ENCODE data around the gene HSPB7.

The HSPB7 gene

DNA sequence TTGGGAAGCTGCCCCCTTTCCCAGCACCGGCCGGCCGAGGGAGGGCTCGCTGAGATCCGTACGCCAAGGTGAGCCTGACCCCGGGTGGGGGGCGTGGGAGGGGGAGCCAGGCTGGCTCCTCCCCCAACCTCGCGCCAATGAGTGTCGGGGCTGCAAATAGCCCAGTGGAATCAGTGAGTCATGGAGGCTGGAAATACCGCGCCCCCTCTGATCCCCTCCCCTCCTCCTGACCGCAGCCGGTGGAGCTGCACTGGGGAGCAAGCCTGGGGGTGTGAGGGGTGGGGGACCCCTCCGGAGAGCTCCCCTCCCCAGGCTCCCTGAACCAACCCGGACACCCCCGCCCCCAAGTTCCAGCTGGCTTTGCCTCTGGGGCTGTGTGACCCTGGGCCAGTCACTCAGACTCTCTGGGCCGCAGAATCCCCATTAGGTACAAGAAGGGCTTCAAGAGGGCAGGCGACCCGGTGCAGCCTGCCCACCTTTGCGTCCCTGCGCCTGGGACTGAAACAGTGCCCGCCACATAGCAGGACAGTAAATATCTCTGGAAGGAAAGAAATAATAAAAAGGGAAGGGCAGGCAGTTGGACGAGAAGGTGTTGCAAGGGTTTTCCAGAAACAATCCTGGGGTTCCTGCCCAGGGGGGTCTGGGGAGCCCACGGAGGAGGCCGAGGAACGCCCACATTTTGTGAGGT is 4.5 kb downstream of the HSPB7 start:
- Histone ChIP-seq H3K27me3 (ENCODE audit: insufficient read depth, poor library complexity, severe bottlenecking) (no peaks in the 10 kb centered on the region), H3K4me3 (ENCODE audit: severe bottlenecking) (peak overlapping the region; percentile 19), H3K4me1 (ENCODE audit: insufficient read depth, poor library complexity, severe bottlenecking) (peaks cover 6% of the 10 kb centered on the region), H3K9me3 (ENCODE audit: severe bottlenecking) (no peaks in the 10 kb centered on the region), H3K27ac (ENCODE audit: poor library complexity, severe bottlenecking) (no peak overlapping the region), H3K36me3 (ENCODE audit: low read depth) (no peaks in the 10 kb centered on the region)
- DNase-seq (ENCODE audit: low spot score) (no peak), ATAC-seq (ENCODE audit: low read depth) (peak; percentile 59)
- TF ChIP-seq CTCF (IDR thresholded peaks at IDR 0.05; ENCODE audit: poor library complexity, severe bottlenecking): no peak

GRCh38 chr1:16012590-16013219 is 5.1 kb downstream of the HSPB7 start:
- no peaks in the 10 kb centered on the region for H3K36me3 ChIP-seq (ENCODE audit: low read depth)
- DNase-seq (ENCODE audit: low spot score) (no peak), ATAC-seq (ENCODE audit: low read depth) (peak; percentile 32)
- peak overlapping the region; percentile 19 for H3K4me3 ChIP-seq (ENCODE audit: severe bottlenecking)
- TF ChIP-seq CTCF (IDR thresholded peaks at IDR 0.05; ENCODE audit: poor library complexity, severe bottlenecking): peak; percentile 4
- no peaks in the 10 kb centered on the region for H3K27me3 ChIP-seq (ENCODE audit: insufficient read depth, poor library complexity, severe bottlenecking)
- no peak overlapping the region for H3K27ac ChIP-seq (ENCODE audit: poor library complexity, severe bottlenecking)
- H3K4me1 ChIP-seq (ENCODE audit: insufficient read depth, poor library complexity, severe bottlenecking): peaks cover 6% of the 10 kb centered on the region
- no peaks in the 10 kb centered on the region for H3K9me3 ChIP-seq (ENCODE audit: severe bottlenecking)

GRCh38 chr1:16011936-16012589 is 5.8 kb downstream of the HSPB7 start:
- Histone ChIP-seq H3K9me3 (ENCODE audit: severe bottlenecking) (no peaks in the 10 kb centered on the region), H3K4me1 (ENCODE audit: insufficient read depth, poor library complexity, severe bottlenecking) (peaks cover 10% of the 10 kb centered on the region), H3K36me3 (ENCODE audit: low read depth) (no peaks in the 10 kb centered on the region), H3K4me3 (ENCODE audit: severe bottlenecking) (no peak overlapping the region), H3K27me3 (ENCODE audit: insufficient read depth, poor library complexity, severe bottlenecking) (no peaks in the 10 kb centered on the region), H3K27ac (ENCODE audit: poor library complexity, severe bottlenecking) (no peak overlapping the region)
- no peak for TF ChIP-seq CTCF (IDR thresholded peaks at IDR 0.05; ENCODE audit: poor library complexity, severe bottlenecking)
- DNase-seq (ENCODE audit: low spot score) (no peak), ATAC-seq (ENCODE audit: low read depth) (no peak)

DNA sequence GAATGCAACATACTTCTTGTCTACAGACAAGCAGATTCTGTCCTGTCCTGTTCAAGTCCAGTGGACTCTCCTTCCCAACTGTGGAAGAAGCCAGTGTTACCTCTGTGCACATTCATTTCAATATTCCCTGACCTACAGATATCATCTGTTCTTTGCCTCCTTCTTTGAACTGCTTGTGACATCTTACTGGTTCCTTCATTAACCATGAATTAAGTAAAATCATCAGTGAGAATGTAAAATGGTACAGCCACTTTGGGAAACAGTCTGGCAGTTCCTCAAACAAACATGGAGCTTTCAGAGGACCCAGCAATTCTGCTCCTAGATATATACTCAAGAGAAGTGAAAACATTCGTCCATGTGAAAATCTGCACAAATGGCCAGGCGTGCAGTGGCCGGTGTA is 7.0 kb downstream of the HSPB7 start:
- Histone ChIP-seq H3K27ac (ENCODE audit: poor library complexity, severe bottlenecking) (no peak overlapping the region), H3K9me3 (ENCODE audit: severe bottlenecking) (no peaks in the 10 kb centered on the region), H3K27me3 (ENCODE audit: insufficient read depth, poor library complexity, severe bottlenecking) (no peaks in the 10 kb centered on the region), H3K36me3 (ENCODE audit: low read depth) (no peaks in the 10 kb centered on the region), H3K4me1 (ENCODE audit: insufficient read depth, poor library complexity, severe bottlenecking) (peaks cover 6% of the 10 kb centered on the region), H3K4me3 (ENCODE audit: severe bottlenecking) (no peak overlapping the region)
- no peak for TF ChIP-seq CTCF (IDR thresholded peaks at IDR 0.05; ENCODE audit: poor library complexity, severe bottlenecking)
- DNase-seq (ENCODE audit: low spot score) (no peak), ATAC-seq (ENCODE audit: low read depth) (no peak)

All from RWPE2 (cell line).